HepG2 (cell line): ENCODE results near the gene FAM228B. TPM values are rescaled to one million over a fixed set of nuclear protein-coding genes. Genes with fewer than 3 reads are reported as not detected.

Experiments
- NPAS2 ChIP-seq: sonication (generic); formaldehyde crosslinking; IDR thresholded peaks from 2 replicates; pipeline ENCODE4 v1.8.0; 2022; ENCODE audit warnings: mild to moderate bottlenecking, missing genetic modification reagents, borderline replicate concordance
- NR1H2 ChIP-seq: sonication (generic); formaldehyde crosslinking; IDR thresholded peaks from 2 replicates; pipeline ENCODE4 v1.8.1; 2022; ENCODE audit warnings: low read depth, missing genetic modification reagents, borderline replicate concordance
- SALL2 ChIP-seq: sonication (generic); formaldehyde crosslinking; IDR thresholded peaks from 2 replicates; pipeline ENCODE4 v1.8.1; 2023; ENCODE audit warnings: mild to moderate bottlenecking, missing genetic modification reagents, inconsistent platforms
- SRSF4 ChIP-seq: fragments of 200-400 bp; formaldehyde crosslinking; IDR thresholded peaks from one replicate; pipeline ENCODE4 v1.6.1; 2018; ENCODE audit warnings: mild to moderate bottlenecking, low read depth, low read length, moderate library complexity; ENCODE audit not compliant: poor library complexity, severe bottlenecking
- polyA plus RNA-seq, 8 experiments: library from polyadenylated mRNA; depleted of rRNA in 3 of 8; stranded (reverse) in 7 of 8; unstranded in 1 of 8; fragments of >200 nt; fragmentation: Illumina TruSeq in 4 of 8; extraction: Trizol in 4 of 8; gene quantifications; 2 replicates each; pipeline versions ENCODE4 v1.2.1 to v1.2.3, GENCODE V29; 2011 to 2016; ENCODE audit warnings: low read depth in 4 of 8, missing spikeins in 1 of 8, mixed read lengths in 1 of 8; ENCODE audit not compliant: insufficient read depth in 1 of 8
- total RNA-seq, 5 experiments: library from RNA; depleted of rRNA; stranded (reverse); fragments of >200 nt; fragmentation: Illumina TruSeq; extraction: Trizol; gene quantifications; 2 replicates each; pipeline ENCODE4 v1.2.3, GENCODE V29; 2016; ENCODE audit warnings: low read depth in 1 of 5
- TF ChIP-seq, protein P1 (sequence below): sonication (generic); formaldehyde crosslinking; IDR thresholded peaks from 2 replicates; pipeline ENCODE4 v1.8.0; 2022; ENCODE audit warnings: missing genetic modification reagents, mild to moderate bottlenecking, inconsistent platforms, borderline replicate concordance
- TF ChIP-seq, protein P2 (sequence below): sonication (generic); formaldehyde crosslinking; IDR thresholded peaks from 2 replicates; pipeline ENCODE4; 2020; ENCODE audit warnings: missing genetic modification reagents, mild to moderate bottlenecking, borderline replicate concordance
- TF ChIP-seq, protein P3 (sequence below): sonication (generic); formaldehyde crosslinking; IDR thresholded peaks from 2 replicates; pipeline ENCODE4 v1.4.0; 2020; ENCODE audit warnings: low read depth, mild to moderate bottlenecking, missing genetic modification reagents
- TF ChIP-seq, protein P4 (sequence below): sonication (generic); formaldehyde crosslinking; IDR thresholded peaks from 2 replicates; pipeline ENCODE4 v1.4.0; 2020; ENCODE audit warnings: missing genetic modification reagents
- TF ChIP-seq, protein P5 (sequence below): sonication (generic); formaldehyde crosslinking; IDR thresholded peaks from 2 replicates; pipeline ENCODE4 v1.8.1; 2022; ENCODE audit warnings: mild to moderate bottlenecking, missing genetic modification reagents
- TF ChIP-seq, protein P6 (sequence below): sonication (generic); formaldehyde crosslinking; IDR thresholded peaks from one replicate; pipeline ENCODE4 v1.5.1; 2020; ENCODE audit warnings: mild to moderate bottlenecking, missing genetic modification reagents; ENCODE audit errors: not compliant biosample characterization

FAM228B gene
- total and polyA plus RNA-seq, 2 of the 13 experiments (the other 11 are each of a cell fraction or from before 2014, with no cell fraction given) = 0.79 to 1.1 TPM

DNA sequence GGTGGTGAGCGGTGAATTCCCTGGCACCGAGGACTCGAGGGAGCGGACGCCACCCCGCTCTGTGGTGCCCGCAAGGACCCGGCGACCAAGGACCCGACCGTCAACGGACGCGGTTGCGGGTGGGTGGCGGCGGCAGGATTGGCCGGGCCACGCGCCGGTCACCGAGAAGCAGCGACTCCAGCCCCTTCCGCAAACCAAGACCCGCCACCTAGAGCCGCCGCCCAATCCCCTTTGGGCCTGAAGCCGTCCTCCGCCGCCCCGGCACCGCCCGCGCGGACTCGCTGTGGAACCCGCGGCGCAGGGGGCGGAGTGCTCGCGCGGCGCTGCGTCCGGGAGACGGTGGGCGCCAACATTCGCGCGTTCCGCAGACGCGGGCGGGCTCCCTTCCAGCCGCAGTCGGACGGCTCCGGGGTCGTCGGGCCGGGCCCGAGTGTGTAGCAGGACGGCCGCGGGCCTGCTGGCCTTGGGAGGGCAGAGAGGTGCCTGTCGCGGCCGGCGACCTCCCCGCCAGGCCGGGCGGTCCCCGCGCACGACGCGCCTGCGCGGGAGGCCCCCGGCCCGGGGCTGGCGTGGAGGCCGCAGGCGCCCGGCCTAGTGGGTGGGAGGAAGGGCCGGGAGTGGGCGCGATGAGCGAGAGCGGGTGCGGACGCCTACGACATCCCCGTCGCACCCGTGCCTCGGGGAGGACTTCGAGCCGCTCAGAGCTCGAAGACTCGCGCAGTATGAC lies at the start of gene FAM228B, which contains the start of gene PFN4 (continued):
- TF ChIP-seq, protein P1, sequence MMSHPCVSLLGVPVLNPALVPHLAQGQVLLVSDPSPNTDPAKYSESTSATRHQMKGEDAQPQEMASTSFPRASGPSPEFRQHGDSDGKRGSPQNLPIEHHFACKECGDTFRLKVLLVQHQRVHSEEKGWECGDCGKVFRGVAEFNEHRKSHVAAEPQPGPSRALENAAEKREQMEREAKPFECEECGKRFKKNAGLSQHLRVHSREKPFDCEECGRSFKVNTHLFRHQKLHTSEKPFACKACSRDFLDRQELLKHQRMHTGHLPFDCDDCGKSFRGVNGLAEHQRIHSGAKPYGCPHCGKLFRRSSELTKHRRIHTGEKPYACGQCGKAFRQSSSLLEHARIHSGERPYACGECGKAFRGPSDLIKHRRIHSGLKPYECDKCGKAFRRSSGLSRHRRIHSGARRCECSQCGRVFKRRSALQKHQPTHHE (CRISPR knock-in tag) = no peak; the same call in none of the 2 replicates
- TF ChIP-seq, protein P2, sequence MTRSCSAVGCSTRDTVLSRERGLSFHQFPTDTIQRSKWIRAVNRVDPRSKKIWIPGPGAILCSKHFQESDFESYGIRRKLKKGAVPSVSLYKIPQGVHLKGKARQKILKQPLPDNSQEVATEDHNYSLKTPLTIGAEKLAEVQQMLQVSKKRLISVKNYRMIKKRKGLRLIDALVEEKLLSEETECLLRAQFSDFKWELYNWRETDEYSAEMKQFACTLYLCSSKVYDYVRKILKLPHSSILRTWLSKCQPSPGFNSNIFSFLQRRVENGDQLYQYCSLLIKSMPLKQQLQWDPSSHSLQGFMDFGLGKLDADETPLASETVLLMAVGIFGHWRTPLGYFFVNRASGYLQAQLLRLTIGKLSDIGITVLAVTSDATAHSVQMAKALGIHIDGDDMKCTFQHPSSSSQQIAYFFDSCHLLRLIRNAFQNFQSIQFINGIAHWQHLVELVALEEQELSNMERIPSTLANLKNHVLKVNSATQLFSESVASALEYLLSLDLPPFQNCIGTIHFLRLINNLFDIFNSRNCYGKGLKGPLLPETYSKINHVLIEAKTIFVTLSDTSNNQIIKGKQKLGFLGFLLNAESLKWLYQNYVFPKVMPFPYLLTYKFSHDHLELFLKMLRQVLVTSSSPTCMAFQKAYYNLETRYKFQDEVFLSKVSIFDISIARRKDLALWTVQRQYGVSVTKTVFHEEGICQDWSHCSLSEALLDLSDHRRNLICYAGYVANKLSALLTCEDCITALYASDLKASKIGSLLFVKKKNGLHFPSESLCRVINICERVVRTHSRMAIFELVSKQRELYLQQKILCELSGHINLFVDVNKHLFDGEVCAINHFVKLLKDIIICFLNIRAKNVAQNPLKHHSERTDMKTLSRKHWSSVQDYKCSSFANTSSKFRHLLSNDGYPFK (CRISPR knock-in tag) = no peak; the same call in 1 of the 2 replicates
- TF ChIP-seq NR1H2 = no peak
- TF ChIP-seq, protein P3, sequence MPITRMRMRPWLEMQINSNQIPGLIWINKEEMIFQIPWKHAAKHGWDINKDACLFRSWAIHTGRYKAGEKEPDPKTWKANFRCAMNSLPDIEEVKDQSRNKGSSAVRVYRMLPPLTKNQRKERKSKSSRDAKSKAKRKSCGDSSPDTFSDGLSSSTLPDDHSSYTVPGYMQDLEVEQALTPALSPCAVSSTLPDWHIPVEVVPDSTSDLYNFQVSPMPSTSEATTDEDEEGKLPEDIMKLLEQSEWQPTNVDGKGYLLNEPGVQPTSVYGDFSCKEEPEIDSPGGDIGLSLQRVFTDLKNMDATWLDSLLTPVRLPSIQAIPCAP (CRISPR knock-in tag) = peak; percentile 31; the same call in 1 of the 2 replicates
- peak; percentile 90; the same call in 1 of the 2 replicates for TF ChIP-seq SALL2 (CRISPR knock-in tag)
- TF ChIP-seq, protein P4, sequence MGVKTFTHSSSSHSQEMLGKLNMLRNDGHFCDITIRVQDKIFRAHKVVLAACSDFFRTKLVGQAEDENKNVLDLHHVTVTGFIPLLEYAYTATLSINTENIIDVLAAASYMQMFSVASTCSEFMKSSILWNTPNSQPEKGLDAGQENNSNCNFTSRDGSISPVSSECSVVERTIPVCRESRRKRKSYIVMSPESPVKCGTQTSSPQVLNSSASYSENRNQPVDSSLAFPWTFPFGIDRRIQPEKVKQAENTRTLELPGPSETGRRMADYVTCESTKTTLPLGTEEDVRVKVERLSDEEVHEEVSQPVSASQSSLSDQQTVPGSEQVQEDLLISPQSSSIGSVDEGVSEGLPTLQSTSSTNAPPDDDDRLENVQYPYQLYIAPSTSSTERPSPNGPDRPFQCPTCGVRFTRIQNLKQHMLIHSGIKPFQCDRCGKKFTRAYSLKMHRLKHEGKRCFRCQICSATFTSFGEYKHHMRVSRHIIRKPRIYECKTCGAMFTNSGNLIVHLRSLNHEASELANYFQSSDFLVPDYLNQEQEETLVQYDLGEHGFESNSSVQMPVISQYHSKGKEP = peak; percentile 17; the same call in 1 of the 2 replicates
- TF ChIP-seq, protein P5, sequence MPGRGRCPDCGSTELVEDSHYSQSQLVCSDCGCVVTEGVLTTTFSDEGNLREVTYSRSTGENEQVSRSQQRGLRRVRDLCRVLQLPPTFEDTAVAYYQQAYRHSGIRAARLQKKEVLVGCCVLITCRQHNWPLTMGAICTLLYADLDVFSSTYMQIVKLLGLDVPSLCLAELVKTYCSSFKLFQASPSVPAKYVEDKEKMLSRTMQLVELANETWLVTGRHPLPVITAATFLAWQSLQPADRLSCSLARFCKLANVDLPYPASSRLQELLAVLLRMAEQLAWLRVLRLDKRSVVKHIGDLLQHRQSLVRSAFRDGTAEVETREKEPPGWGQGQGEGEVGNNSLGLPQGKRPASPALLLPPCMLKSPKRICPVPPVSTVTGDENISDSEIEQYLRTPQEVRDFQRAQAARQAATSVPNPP (CRISPR knock-in tag) = no peak; the same call in 1 of the 2 replicates
- no peak for TF ChIP-seq NPAS2 (CRISPR knock-in tag)
- TF ChIP-seq, protein P6, sequence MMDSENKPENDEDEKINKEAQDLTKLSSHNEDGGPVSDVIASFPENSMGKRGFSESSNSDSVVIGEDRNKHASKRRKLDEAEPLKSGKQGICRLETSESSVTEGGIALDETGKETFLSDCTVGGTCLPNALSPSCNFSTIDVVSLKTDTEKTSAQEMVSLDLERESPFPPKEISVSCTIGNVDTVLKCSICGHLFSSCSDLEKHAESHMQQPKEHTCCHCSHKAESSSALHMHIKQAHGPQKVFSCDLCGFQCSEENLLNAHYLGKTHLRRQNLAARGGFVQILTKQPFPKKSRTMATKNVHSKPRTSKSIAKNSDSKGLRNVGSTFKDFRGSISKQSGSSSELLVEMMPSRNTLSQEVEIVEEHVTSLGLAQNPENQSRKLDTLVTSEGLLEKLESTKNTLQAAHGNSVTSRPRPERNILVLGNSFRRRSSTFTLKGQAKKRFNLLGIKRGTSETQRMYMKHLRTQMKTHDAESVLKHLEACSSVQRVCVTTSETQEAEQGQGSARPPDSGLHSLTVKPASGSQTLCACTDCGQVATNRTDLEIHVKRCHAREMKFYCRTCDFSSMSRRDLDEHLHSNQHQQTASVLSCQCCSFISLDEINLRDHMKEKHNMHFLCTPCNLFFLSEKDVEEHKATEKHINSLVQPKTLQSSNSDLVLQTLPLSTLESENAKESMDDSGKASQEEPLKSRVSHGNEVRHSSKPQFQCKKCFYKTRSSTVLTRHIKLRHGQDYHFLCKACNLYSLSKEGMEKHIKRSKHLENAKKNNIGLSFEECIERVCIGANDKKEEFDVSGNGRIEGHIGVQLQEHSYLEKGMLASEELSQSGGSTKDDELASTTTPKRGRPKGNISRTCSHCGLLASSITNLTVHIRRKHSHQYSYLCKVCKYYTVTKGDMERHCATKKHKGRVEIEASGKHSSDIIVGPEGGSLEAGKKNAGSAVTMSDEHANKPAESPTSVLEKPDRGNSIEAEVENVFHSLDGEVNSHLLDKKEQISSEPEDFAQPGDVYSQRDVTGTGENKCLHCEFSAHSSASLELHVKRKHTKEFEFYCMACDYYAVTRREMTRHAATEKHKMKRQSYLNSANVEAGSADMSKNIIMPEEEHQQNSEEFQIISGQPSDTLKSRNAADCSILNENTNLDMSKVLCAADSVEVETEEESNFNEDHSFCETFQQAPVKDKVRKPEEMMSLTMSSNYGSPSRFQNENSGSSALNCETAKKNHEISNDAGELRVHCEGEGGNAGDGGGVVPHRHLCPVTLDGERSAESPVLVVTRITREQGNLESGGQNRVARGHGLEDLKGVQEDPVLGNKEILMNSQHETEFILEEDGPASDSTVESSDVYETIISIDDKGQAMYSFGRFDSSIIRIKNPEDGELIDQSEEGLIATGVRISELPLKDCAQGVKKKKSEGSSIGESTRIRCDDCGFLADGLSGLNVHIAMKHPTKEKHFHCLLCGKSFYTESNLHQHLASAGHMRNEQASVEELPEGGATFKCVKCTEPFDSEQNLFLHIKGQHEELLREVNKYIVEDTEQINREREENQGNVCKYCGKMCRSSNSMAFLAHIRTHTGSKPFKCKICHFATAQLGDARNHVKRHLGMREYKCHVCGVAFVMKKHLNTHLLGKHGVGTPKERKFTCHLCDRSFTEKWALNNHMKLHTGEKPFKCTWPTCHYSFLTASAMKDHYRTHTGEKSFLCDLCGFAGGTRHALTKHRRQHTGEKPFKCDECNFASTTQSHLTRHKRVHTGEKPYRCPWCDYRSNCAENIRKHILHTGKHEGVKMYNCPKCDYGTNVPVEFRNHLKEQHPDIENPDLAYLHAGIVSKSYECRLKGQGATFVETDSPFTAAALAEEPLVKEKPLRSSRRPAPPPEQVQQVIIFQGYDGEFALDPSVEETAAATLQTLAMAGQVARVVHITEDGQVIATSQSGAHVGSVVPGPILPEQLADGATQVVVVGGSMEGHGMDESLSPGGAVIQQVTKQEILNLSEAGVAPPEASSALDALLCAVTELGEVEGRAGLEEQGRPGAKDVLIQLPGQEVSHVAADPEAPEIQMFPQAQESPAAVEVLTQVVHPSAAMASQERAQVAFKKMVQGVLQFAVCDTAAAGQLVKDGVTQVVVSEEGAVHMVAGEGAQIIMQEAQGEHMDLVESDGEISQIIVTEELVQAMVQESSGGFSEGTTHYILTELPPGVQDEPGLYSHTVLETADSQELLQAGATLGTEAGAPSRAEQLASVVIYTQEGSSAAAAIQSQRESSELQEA (CRISPR knock-in tag) = peak; percentile 97
- no peak for TF ChIP-seq SRSF4
